Nephron progenitor cell (in vitro differentiated cells): ENCODE measurements around the gene MED9.

Source experiments
- DNase-seq: peaks from one replicate; pipeline ENCODE4 v3.0.0; 2021
- H3K27ac Mint-ChIP-seq: 2 replicates; pipeline ENCODE4 v1.8.0; 2021; ENCODE audit warnings: mild to moderate bottlenecking, moderate library complexity, mixed read lengths
- H3K27me3 Mint-ChIP-seq: 2 replicates; pipeline ENCODE4 v1.8.0; 2021; ENCODE audit warnings: mild to moderate bottlenecking, low read depth, mixed read lengths; ENCODE audit not compliant: poor library complexity
- H3K36me3 Mint-ChIP-seq: 2 replicates; pipeline ENCODE4 v1.8.0; 2021; ENCODE audit warnings: low read depth, mixed read lengths
- H3K4me1 Mint-ChIP-seq: 2 replicates; pipeline ENCODE4 v1.8.0; 2021; ENCODE audit warnings: mixed read lengths
- H3K4me3 Mint-ChIP-seq: 2 replicates; pipeline ENCODE4 v1.8.0; 2021; ENCODE audit warnings: mild to moderate bottlenecking, moderate library complexity, mixed read lengths
- H3K9me3 Mint-ChIP-seq: 2 replicates; pipeline ENCODE4 v1.8.0; 2021; ENCODE audit warnings: mild to moderate bottlenecking, moderate library complexity, mixed read lengths
- TF ChIP-seq, protein P1 (sequence below): fragments of 200-600 bp; sonication (generic); IDR thresholded peaks from 2 replicates; pipeline ENCODE4 v1.5.0; 2021; ENCODE audit warnings: antibody characterized with exemption

MED9 gene

DNA sequence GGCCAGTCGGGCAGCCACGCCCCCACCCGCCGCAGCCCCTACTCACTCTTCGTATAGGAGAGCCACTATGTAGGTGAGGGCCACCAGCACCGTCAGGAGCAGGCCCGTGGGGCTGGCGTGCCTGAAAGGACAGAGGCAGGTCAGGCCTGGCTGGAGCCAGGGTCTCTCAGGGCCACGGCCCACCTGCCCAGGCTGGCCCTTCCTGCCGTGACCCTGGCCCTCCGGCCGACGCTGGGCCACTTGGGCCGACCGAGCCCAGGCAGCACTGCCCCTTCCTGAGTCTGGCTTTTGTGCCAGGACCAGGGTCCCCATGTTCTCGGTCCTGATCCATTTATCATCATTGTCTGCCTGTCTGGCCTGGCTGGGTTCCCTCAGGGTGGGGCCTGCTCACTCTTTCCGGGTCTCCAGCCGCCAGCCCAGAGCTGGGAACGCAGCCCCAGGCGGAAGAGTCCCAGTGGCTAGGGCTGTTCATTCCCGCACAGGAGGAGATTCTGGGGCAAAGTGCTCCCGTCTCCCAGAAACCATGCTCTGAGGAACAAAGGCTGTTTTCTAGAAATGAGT is 29.5 kb downstream of the MED9 start:
- H3K27me3 Mint-ChIP-seq: peaks cover 10% of the 10 kb centered on the region
- no peaks in the 10 kb centered on the region for H3K9me3 Mint-ChIP-seq
- no peaks in the 10 kb centered on the region for H3K36me3 Mint-ChIP-seq
- no peak overlapping the region for H3K4me3 Mint-ChIP-seq
- no peak overlapping the region for H3K27ac Mint-ChIP-seq
- peaks cover 17% of the 10 kb centered on the region for H3K4me1 Mint-ChIP-seq
- no peak for DNase-seq
- TF ChIP-seq, protein P1, sequence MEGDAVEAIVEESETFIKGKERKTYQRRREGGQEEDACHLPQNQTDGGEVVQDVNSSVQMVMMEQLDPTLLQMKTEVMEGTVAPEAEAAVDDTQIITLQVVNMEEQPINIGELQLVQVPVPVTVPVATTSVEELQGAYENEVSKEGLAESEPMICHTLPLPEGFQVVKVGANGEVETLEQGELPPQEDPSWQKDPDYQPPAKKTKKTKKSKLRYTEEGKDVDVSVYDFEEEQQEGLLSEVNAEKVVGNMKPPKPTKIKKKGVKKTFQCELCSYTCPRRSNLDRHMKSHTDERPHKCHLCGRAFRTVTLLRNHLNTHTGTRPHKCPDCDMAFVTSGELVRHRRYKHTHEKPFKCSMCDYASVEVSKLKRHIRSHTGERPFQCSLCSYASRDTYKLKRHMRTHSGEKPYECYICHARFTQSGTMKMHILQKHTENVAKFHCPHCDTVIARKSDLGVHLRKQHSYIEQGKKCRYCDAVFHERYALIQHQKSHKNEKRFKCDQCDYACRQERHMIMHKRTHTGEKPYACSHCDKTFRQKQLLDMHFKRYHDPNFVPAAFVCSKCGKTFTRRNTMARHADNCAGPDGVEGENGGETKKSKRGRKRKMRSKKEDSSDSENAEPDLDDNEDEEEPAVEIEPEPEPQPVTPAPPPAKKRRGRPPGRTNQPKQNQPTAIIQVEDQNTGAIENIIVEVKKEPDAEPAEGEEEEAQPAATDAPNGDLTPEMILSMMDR: no peak

DNA sequence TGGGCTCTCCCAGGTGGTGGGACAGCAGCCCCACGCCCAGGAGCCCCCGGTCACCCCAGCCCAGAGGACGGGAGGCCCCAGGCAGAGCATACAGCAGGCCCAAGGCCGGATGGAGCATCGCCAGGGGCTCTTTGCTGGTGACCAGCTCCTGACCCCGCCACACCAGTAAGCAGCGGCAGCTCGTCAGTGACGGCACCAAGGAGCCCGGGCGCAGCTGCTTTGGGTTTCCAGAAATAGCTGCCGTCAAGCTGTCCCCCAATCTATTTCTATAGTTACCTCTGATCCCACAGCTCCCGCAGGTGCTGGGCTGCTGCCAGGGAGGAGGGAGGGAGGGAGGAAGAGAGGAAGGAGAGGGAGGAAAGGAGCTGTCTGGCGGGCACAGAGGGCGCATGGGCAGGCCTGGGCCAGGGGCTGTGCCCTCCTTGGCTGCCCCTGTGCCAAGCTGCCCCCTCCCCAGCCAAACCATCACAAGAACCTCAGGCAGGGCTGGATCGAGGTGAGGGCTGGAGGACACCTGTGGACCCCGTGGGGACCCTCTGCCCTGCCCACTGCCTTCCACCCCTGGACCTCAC is 30.2 kb downstream of the MED9 start:
- Mint-ChIP-seq H3K36me3 (no peaks in the 10 kb centered on the region), H3K27me3 (peaks cover 3% of the 10 kb centered on the region), H3K27ac (no peak overlapping the region), H3K4me1 (peaks cover 18% of the 10 kb centered on the region), H3K9me3 (no peaks in the 10 kb centered on the region), H3K4me3 (no peak overlapping the region)
- no peak for DNase-seq
- TF ChIP-seq, protein P1: no peak

DNA sequence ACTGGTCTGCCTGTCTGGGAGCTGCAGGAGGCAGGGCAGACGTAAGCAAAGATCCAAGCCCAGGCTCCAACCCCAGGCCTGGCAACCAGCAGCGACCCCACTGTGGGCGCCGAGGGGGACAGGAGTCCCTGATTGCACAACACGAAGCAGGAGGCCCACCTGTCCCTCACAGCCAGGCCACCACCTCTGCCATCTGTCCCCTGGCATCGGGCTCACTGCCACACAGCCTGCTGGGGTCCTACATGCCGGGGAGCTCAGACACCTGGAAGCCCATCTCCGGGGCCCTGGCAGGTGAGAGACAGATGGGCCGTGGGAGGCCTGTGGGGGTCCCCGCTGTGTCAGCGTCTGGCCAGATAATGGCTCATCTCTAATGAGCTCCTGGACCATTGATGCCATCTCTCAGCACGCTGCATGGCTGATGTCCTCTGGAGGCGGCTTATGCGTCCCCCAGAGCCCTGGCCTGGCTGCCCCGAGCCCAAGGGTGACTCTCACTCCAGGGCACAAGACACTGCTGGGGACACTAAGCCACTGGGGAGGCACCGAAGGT is 30.7 kb downstream of the MED9 start:
- no peak overlapping the region for H3K4me3 Mint-ChIP-seq
- no peaks in the 10 kb centered on the region for H3K36me3 Mint-ChIP-seq

DNA sequence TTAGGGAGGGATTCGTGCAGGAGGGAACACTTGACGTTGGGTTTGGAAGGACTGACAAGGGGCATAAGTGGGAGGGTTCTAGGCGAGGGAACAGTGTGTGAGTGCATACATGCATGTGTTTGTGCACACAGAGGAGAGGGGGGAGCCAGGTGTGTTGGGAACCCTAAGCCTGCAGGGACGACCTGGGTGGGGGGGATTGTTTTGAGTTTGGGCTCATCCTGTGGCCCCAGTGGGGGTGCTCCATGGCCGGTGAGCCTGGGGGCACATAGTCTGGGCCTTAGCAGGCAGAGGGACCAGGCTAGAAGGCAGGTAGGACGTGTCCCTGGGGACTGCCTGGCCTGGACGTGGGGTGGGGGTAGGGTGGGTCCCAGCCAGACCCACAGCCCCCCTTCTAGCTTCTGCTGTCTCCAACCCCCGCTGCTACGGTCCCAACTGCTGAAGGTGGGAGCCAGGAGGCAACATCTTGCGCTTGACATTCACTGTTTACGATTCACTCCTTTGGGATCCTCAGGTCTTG is 31.3 kb downstream of the MED9 start:
- no peaks in the 10 kb centered on the region for H3K36me3 Mint-ChIP-seq
- H3K27me3 Mint-ChIP-seq: no peaks in the 10 kb centered on the region
- no peak overlapping the region for H3K4me3 Mint-ChIP-seq
- no peak overlapping the region for H3K27ac Mint-ChIP-seq
- DNase-seq: no peak
- TF ChIP-seq, protein P1: no peak
- H3K9me3 Mint-ChIP-seq: no peaks in the 10 kb centered on the region
- peaks cover 17% of the 10 kb centered on the region for H3K4me1 Mint-ChIP-seq

More for the DNA sequence above, 30.7 kb downstream of the MED9 start:
- Mint-ChIP-seq H3K4me1 (peaks cover 21% of the 10 kb centered on the region), H3K9me3 (no peaks in the 10 kb centered on the region), H3K27ac (no peak overlapping the region), H3K27me3 (no peaks in the 10 kb centered on the region)
- DNase-seq: no peak
- TF ChIP-seq, protein P1: no peak

- Mint-ChIP-seq H3K27ac (no peak overlapping the region), H3K36me3 (no peaks in the 10 kb centered on the region), H3K27me3 (no peaks in the 10 kb centered on the region), H3K4me3 (no peak overlapping the region), H3K4me1 (peaks cover 13% of the 10 kb centered on the region), H3K9me3 (no peaks in the 10 kb centered on the region)
- TF ChIP-seq, protein P1: no peak
- no peak for DNase-seq
These were observed 32.1 kb downstream of the MED9 start for GRCh38 chr17:17508646-17509591.
